ENCODE measurements around the gene SGCA. TPM values are rescaled to one million over a fixed set of nuclear protein-coding genes. Genes with fewer than 3 reads are reported as not detected.

SGCA gene
- total and polyA plus RNA-seq, 2 of the 13 experiments (the other 11 are each of a cell fraction or from before 2014, with no cell fraction given), result not detected

DNA sequence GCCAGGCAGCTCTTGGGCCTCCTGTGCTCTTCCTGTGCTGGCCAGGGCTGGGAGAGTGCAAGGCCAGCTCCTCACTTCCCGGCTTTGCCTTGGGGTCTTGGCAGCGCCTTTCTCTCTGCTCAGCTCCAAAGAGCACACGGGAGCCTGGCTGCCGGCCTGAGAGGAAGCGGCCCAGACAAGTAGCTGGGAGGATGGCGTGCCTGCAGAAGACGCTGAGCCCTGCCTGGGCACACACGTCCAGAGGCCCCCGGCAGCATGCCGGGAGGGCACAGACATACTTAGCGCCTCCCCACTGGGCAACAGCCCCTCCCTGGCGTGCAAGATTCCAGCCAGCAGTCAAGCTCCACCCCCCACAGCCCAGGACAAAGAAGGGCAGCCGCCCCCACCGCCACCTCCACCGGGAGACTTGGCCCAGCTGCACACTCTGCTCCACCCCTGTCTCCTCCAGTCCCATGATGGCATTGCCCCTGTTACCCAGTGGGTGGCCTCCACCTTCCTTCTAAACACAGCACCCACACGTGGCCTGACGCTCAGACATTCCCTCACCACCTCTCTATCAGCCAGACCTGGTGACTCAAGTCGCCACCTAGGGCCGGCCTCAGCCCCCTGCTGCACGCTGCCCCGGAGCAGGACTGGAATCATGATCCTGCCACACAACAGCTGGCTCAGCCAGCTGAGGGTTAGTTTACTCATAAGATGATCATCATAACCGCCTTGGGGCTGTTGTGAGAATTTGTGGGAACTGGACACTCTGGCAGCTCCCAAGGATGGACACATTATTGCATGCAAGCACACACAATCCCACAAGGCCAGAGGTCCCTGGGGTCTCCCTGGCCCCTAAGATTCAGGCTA lies 12.4 kb downstream of the SGCA start (continued):
- TF ChIP-seq, protein P1, sequence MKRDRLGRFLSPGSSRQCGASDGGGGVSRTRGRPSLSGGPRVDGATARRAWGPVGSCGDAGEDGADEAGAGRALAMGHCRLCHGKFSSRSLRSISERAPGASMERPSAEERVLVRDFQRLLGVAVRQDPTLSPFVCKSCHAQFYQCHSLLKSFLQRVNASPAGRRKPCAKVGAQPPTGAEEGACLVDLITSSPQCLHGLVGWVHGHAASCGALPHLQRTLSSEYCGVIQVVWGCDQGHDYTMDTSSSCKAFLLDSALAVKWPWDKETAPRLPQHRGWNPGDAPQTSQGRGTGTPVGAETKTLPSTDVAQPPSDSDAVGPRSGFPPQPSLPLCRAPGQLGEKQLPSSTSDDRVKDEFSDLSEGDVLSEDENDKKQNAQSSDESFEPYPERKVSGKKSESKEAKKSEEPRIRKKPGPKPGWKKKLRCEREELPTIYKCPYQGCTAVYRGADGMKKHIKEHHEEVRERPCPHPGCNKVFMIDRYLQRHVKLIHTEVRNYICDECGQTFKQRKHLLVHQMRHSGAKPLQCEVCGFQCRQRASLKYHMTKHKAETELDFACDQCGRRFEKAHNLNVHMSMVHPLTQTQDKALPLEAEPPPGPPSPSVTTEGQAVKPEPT (CRISPR knock-in tag; IDR thresholded peaks at IDR 0.05; ENCODE audit: low read depth), result no peak
- TF ChIP-seq MIER3 (CRISPR knock-in tag; IDR thresholded peaks at IDR 0.05; ENCODE audit: borderline replicate concordance) (peak; percentile 40; the same call in 1 of the 2 replicates), FOXP1 (IDR thresholded peaks at IDR 0.05) (no peak), FOXP1 (CRISPR knock-in tag; IDR thresholded peaks at IDR 0.05) (0 out of 2 replicates have a peak, but pooled peaks have one; percentile 13), ZNF367 (CRISPR knock-in tag; IDR thresholded peaks at IDR 0.05; ENCODE audit: borderline replicate concordance) (no peak), SIN3B (IDR thresholded peaks at IDR 0.05; ENCODE audit: low read length) (no peak), ZNF749 (CRISPR knock-in tag; IDR thresholded peaks at IDR 0.05; ENCODE audit: borderline replicate concordance) (peak; percentile 31; the same call in 1 of the 2 replicates), IKZF1 (IDR thresholded peaks at IDR 0.05) (no peak), ZNF788 (CRISPR knock-in tag; IDR thresholded peaks at IDR 0.05; ENCODE audit: borderline replicate concordance) (peak; percentile 70; the same call in 1 of the 2 replicates), ZNF34 (CRISPR knock-in tag; IDR thresholded peaks at IDR 0.05; ENCODE audit: borderline replicate concordance) (no peak; the same call in 1 of the 2 replicates), GFI1 (CRISPR knock-in tag; IDR thresholded peaks at IDR 0.05; ENCODE audit: borderline replicate concordance) (no peak), MZF1 (CRISPR knock-in tag; IDR thresholded peaks at IDR 0.05; ENCODE audit: borderline replicate concordance) (0 out of 2 replicates have a peak, but pooled peaks have one; percentile 76), ZNF33B (CRISPR knock-in tag; IDR thresholded peaks at IDR 0.05) (peak; percentile 67; the same call in 1 of the 2 replicates), SUZ12 (IDR thresholded peaks at IDR 0.05; ENCODE audit: low read depth, low read length) (0 out of 2 replicates have a peak, but pooled peaks have one; percentile 15), ARHGAP35 (CRISPR knock-in tag; IDR thresholded peaks at IDR 0.05; ENCODE audit: borderline replicate concordance) (no peak; the same call in 1 of the 2 replicates), ZNF335 (CRISPR knock-in tag; IDR thresholded peaks at IDR 0.05) (peak; percentile 42; the same call in 1 of the 2 replicates), PTBP1 (IDR thresholded peaks at IDR 0.05; ENCODE audit: low read depth, low read length, poor library complexity, severe bottlenecking) (no peak), GATA4 (IDR thresholded peaks at IDR 0.05; ENCODE audit: borderline replicate concordance, low read depth) (no peak), ZNF549 (CRISPR knock-in tag; IDR thresholded peaks at IDR 0.05) (no peak), ZNF564 (CRISPR knock-in tag; IDR thresholded peaks at IDR 0.05) (0 out of 2 replicates have a peak, but pooled peaks have one; percentile 38), FOXA3 (CRISPR knock-in tag; IDR thresholded peaks at IDR 0.05) (0 out of 2 replicates have a peak, but pooled peaks have one; percentile 30), RBM22 (optimal IDR thresholded peaks at IDR 0.05; ENCODE audit: low read length) (no peak), JUNB (CRISPR knock-in tag; IDR thresholded peaks at IDR 0.05; ENCODE audit: borderline replicate concordance) (no peak), ZNF496 (CRISPR knock-in tag; IDR thresholded peaks at IDR 0.05; ENCODE audit: insufficient replicate concordance) (no peak)
- TF ChIP-seq, protein P2, sequence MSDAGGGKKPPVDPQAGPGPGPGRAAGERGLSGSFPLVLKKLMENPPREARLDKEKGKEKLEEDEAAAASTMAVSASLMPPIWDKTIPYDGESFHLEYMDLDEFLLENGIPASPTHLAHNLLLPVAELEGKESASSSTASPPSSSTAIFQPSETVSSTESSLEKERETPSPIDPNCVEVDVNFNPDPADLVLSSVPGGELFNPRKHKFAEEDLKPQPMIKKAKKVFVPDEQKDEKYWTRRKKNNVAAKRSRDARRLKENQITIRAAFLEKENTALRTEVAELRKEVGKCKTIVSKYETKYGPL (CRISPR knock-in tag; IDR thresholded peaks at IDR 0.05), result no peak
- TF ChIP-seq, protein P3, sequence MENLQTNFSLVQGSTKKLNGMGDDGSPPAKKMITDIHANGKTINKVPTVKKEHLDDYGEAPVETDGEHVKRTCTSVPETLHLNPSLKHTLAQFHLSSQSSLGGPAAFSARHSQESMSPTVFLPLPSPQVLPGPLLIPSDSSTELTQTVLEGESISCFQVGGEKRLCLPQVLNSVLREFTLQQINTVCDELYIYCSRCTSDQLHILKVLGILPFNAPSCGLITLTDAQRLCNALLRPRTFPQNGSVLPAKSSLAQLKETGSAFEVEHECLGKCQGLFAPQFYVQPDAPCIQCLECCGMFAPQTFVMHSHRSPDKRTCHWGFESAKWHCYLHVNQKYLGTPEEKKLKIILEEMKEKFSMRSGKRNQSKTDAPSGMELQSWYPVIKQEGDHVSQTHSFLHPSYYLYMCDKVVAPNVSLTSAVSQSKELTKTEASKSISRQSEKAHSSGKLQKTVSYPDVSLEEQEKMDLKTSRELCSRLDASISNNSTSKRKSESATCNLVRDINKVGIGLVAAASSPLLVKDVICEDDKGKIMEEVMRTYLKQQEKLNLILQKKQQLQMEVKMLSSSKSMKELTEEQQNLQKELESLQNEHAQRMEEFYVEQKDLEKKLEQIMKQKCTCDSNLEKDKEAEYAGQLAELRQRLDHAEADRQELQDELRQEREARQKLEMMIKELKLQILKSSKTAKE (CRISPR knock-in tag; IDR thresholded peaks at IDR 0.05; ENCODE audit: borderline replicate concordance), result peak; percentile 21; the same call in 1 of the 2 replicates
